ENCODE results near the gene VPS37D.
A peak's percentile ranks its signal among the peaks of the same experiment; 100 is the strongest.
"Not testable (repeated sequence)": the region's sequence is repeated elsewhere in the genome, so short reads cannot be mapped to it uniquely, and the experiment has no call there.

Gene VPS37D

DNA sequence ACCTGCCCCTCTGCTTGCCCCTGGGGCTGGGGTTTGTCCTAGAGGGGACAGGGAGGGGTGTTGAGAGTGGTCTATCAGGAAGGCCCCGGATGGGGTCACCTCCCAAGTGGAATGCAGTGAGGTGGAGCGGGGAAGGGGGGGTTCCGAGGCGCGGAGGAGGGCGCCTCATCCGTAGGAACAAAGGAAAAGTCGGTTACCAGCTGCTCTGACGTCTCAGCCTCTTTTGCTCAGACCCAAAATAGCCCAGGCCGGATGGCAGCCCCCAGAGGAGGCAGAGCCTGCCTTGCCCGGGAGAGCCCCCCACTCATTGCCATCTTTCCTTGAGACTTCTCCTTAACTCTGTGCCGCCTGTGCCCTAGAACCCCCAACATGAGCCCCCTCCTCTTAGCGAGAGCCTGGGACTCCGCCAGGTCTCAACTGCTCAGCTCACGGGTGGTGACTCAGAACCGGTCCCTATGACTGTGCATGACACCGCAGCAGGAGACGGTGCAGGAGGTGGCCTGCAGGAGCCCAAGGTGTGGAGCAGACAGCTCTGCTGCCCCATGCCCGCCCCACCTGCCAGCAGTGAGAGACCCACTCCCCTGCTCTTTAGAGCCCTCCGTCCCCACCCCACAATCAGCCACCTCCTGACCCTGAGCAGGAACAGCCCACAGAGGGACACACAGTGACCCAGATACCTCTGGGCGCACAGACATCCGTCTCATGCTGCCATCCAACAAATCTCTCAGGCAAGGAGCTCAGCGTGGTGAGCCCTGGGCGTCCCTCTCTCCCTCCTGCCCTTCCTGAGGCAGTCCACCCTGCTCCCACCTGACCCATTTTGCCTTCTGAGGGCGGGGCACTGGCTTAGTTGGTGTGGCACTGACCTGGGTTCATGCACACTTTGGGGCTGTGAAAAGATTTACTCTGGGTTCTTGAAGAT is 38.8 kb downstream of the VPS37D start:
- no peak for DNase-seq

DNA sequence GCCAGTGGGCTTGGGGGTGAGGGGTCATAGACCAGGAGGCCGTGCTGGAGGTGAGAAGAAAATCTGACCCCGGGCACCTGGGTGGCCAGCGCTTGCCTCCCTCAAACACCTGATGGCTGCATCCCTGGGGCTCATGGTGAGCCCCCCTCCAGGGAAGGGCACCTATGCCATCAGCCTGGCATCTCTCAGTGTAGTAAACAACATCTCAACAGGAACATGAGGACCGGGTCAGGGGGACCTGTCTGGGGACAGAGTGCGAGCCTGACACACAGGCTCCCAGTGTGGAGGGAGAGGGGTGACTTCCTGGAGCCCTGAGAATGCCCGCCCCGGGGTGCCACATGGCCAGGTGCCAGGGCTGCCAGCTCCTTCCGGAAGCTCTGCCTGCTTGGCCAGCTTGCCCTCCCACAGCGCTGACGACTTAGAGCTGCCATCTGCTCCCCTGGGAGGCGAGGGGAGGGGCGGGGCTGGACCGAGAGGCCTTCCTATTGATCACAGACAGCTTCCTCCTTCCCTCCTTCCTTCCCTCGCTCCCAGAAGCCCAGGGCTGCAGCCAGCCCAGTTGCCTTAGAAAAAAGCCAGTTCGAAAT is 39.5 kb downstream of the VPS37D start:
- DNase-seq = peak in 1 of 2 experiments; percentile 22

DNA sequence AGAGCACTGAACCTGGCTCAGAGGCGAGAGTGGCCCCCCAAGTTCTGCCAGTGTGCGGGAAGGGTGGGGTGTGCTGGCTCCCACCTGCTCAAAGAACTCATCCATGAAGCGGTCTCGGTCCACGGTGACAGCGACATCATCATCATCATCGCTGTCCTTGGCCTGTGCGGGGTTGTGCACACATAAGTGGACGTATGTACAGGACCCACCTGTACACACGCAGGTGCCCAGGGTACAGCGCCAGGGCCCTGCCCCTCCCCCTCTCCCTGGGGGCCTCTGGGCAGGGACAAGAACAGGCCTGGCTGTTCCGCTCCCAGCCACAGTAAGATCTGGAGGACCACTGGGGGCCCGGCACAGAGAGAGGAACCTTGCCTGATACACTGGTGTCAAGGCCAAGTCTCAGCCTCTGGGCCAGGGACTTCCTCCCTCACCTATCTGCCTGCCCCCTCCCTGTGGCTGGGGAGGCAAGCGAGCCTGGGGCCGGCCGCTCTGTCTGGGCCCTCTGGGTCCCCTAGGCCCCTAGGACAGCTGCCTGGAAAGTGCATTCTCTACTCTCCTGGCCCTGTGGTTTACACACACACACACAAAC is 41.4 kb downstream of the VPS37D start:
- DNase-seq = no peak

DNA sequence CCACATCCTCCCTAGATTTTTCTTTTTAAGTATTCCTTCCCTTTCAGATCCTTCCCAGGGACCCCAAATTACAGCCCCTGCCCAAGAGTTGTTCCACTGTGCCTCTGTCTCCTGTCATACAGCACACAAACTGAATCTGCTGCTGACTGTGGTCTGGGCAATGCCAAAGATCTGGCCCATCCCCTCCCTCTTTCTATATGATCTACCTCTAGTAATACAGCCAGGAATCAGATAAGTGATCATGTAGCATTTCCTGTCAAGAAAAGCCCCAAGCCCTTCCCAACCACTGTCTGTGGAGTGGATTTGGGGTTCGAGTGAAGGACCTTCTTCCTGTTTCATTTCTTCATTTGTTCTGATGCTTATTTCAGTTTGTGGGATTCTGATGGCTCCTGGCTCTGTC is 45.1 kb downstream of the VPS37D start:
- no peak for DNase-seq

DNA sequence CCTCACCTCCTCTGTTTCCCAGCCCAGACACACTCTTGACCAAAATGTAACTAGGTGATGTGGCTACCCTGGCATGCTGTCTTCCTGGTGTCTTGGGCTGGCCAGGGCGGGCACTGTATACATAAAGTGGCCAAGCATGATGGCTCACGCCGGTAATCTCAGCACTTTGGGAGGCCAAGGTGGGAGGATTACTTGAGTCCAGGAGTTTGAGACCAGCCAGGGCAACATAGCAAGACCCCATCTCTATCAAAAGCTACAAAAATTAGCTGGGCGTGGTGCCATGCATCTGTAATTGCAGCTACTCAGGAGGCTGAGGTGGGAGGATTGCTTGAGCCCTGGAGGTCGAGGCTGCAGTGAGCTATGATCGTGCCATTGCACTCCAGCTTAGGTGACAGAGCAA is 45.7 kb downstream of the VPS37D start:
- not testable (repeated sequence) for DNase-seq

DNA sequence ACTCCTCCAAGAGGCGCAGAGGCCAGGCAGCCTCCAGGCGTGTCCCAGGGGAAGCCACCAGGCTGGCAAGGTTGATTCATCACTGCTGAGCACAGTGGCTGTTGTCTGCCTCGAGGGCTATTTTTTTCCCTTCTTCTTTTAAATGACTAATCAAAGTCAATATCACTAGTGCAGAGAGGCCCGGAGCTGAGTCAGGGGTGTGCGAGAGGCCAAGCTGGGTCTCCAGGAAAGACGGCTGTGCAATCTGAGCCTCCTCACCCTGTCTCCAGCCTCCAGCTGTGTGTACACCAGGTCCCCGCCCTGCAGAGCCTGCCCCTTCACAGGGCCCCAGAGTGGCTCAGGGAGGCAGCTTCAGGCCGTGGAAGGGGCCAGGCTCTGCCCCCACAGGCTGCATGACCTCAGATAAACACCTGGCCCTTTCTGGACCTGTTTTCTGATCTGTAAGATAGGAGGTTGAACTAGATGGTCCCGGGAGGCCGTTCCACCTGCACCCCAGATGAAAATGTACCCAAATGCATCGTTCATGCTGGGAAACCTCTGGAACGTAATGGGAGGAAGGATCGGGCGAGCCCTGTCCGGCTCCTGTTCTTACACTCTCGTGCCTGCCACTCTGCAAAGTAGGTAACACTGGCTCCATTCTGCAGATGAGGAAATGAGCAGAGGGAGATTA is 48.2 kb downstream of the VPS37D start:
- peak in 1 of 2 experiments; percentile 62 for DNase-seq

DNA sequence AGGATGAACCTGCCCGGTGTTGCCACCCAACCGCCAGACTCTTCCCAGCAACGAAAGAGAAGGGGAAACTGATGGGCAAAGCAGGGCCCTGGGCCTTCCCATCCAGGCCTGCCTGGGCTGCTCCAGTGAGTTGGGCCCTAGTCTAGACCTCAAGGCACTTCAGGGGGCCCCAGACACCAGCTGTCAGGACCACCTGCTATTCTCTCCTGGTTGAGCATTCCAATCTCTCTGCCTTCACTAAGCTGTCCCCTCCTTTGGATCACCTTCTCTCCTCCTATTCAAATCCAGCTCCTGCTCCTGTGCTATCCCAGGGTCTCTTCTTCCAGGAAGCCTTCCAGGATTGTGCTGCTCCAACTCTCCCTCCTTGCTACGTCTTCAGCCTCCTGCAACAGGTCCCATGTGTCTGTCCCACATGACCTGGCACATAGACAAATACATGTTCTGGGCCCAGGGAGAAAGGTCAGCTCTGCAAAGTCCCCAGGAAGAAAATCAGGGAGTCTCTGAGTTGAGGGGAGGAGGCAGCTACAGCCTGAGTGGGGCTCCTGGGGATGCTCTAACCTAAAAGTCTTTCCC is 48.8 kb downstream of the VPS37D start:
- no peak for DNase-seq

DNA sequence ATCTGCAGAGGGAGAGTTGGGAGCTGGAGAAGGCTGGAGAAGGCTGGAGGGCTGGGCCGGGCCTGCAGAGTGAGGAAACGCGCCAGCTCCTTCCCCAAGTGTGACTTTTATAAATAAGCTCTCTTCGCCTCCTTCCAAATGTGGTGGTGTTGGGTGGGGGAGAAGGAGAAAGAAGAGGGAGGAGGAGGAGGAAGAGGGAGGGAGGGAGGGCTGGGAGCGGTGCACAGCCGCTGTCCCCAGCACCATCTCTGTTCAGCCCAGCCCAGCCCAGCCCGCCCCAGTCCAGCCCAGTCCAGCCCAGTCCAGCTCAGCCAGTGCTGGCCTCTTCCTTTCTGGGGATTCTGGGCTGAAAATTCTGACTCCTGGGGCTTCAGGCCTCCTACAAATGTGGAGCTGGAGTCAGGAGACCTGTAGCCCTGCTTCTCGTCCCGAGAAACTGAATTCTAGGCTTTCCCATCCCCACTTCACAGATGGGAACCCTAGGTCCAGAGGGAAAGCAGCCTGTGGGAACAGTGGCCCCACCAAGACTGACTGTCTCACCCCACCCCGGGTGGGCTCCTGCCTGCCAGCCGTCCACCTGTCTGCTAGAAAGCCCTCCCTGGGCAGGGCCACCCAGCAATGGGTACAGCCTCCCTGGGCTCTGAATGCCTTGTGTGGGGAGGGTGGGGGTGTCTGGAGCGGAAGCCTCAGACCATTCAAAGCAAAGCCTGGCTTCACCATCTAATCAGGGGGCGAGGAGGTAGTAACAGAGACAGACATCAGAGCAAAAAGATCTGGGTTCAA is 49.6 kb downstream of the VPS37D start:
- no peak for DNase-seq

DNA sequence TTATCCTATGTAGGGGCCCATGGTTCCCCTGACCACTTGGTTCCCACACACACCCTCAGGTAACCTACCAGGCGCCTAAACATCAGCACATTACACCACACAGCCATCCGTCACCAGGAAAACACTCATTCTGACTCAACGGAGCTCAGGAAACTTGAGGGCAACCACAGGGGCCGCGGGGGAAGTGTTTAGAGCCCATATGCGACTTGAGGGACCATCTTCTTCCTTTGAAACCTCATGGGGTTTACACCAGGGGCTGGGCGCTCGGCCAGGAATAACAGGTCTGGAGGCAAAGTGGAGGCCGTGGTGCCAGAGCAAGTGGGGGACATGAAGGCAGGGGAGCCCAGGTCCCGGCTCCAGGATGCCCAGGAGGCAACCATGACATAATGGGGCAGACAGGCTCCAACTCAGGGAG is 50.4 kb downstream of the VPS37D start:
- no peak for DNase-seq

DNA sequence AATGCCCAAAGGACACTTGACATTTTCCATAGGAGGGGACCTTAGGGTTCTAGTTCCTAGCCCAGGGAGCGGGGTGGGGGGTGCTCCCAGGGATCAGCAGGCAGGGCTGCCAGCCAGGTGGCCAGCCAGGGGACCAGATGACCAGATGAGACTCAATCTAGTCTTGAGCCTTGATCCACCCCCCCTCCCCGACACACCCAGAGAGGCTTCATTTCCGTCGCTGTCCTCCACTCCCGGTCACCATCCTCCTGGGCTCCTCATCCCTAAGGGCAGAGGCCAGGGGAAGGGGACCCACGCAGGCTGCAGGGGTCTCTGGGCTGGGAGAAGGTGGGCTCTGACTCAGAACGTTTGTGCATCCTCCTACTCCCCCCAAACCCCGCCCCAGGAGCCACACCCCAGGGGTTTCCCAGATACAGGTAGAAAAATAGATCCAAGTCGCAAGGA is 50.8 kb downstream of the VPS37D start:
- DNase-seq = no peak

DNA sequence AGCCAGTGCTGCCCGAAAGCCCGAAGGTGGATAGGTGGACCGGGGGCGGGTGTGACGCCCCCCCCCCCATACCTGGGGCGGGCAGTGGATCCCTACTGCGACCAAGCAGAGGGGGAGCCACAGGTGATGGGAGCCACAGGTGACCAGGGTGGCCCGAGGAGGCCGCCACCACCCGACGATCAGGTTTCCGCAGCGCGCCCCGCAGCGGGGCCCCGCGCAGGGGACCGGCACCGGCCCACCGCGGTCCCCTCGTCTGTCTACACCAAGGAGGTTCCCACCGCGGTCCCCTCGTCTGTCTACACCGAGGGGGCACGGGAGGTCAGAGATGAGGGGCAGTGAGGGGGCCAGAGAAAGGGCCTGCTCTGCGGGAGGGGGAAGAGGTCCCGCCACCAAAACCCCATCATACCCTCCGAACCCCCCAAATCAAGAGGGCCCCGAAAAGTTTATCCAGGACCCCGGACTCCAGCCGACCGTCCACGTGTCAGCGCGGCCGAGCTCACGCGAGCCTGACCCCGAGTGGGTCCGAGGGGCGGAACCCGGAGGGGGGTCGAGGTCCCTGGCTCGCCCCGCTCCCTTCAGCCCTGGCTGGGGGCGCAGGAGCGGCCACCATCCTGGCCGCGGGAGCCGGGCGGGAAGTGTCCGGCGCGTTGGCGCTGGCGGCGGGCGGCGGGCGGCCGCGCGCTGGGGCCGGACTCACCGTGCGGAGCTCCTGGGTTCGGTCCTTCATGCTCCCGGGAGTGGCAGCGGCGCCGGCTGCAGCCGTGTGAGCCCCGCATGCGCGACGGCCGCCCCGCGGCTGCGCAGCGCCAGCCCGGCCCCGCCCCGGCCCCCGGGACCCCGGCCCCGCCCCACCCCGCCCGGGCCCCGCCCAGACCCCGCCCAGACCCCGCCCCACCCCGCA is 51.5 kb downstream of the VPS37D start, which contains the start of gene STX1A:
Gene STX1A, minus strand, starts transcription at position 765 of the 901 bp plus-strand sequence. Its CDS starts 38 bp downstream, at position 727.
- DNase-seq = peak in 1 of 2 experiments; percentile 83

DNA sequence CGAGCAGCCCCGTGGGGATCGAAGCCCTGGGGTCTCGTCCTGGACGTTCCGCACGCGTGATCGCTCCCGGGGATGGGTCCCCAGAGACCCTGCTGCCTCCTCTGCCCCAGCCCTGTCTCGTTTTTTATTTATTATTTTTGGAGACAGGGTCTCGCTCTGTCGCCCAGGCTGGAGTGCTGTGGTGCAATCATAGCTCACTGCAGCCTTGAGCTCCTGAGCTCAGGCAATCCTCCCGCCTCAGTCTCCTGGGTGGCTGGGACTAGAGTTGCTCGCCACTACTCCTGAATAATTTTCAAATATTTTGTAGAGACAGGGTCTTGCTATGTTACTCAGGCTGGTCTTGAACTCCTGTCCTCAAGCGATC is 52.2 kb downstream of the VPS37D start:
- DNase-seq = peak in 1 of 2 experiments; percentile 34

DNA sequence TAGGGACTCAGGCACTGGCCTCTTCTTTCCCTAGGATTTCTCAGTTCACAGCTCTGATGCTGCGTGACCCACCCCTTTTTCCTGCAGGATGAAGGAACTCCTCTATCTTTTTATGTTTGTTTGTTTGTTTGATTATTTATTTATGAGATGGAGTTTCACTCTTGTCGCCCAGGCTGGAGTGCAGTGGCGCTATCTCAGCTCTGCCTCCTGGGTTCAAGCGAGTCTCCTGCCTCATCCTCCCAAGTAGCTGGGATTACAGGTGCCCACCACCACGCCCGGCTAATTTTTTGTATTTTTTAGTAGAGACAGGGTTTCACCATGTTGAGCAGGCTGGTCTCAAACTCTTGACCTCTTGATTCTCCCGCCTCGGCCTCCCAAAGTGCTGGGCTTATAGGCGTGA is 52.8 kb downstream of the VPS37D start:
- not testable (repeated sequence) for DNase-seq

DNA sequence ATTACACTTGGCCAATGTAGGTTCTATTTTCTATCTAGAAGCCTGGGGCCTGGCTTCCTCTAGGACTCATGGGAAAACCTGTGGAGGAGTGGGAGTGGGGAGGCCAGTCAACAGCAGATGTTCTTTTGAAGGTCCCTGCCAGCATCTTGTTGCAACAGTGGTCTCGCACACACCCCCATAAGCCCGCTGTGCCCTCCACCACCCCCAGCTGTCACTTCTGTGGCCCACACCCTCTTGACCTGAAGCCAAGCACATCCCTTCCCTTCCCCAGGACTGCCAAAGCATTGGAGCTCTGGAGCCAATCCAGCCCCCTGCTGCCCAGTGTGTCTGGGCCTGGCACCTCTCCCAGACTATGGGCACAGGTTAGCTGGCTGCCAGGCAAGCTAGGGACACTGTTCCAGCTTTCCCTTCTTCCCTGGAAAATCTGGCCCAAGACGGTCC is 53.8 kb downstream of the VPS37D start:
- DNase-seq = no peak
